ENCODE results near the gene SCLT1. TPM values are rescaled to one million over a fixed set of nuclear protein-coding genes. Genes with fewer than 3 reads are reported as not detected.

Gene SCLT1
- total and polyA plus RNA-seq, 2 of the 8 experiments (the other 6 are each of a cell fraction or from before 2014, with no cell fraction given): 4.8 to 13.1 TPM

- Histone ChIP-seq H2BK12ac (ENCODE audit: low read depth, low read length) (no peak overlapping the region), H2BK20ac (ENCODE audit: low read length) (no peak overlapping the region), H3K23me2 (ENCODE audit: low read depth, low read length) (no peaks in the 10 kb centered on the region), H4K5ac (ENCODE audit: insufficient read length, low read depth, low read length) (no peak overlapping the region), H4K8ac (ENCODE audit: extremely low read depth, insufficient read depth, low read length) (no peak overlapping the region), H4K20me1 (replicated peaks in 1 of 2; ENCODE audit: control insufficient read depth in 1 of 2, insufficient read depth in 2 of 2, low read length in 2 of 2) (peaks cover 54 to 59% of the 10 kb centered on the region in 2 experiments), H3K9ac (replicated peaks in 1 of 4; ENCODE audit: extremely low read depth in 1 of 4, low read depth in 3 of 4, low read length in 3 of 4) (no peak overlapping the region), H3K4me1 (replicated peaks in 1 of 4; ENCODE audit: control insufficient read depth in 3 of 4, insufficient read depth in 4 of 4, low read length in 3 of 4) (peaks cover 0 to 7% (median 0%) of the 10 kb centered on the region in 4 experiments; a peak in 4 of 7 replicates), H3K79me2 (ENCODE audit: control insufficient read depth in 1 of 2, insufficient read depth in 2 of 2, low read length in 2 of 2) (peaks cover 40 to 99% of the 10 kb centered on the region in 2 experiments), H3K14ac (ENCODE audit: insufficient read length) (no peak overlapping the region), H4K91ac (replicated peaks; ENCODE audit: insufficient read length, low read length) (no peak overlapping the region), H3K27me3 (replicated peaks in 1 of 4; ENCODE audit: control insufficient read depth in 3 of 4, extremely low read depth in 1 of 4, insufficient read depth in 3 of 4, low read length in 3 of 4) (no peaks in the 10 kb centered on the region), H2BK15ac (ENCODE audit: low read length) (no peak overlapping the region), H3K56ac (replicated peaks; ENCODE audit: insufficient read length, low read depth, low read length) (no peak overlapping the region), H3K9me3 (ENCODE audit: insufficient read depth in 2 of 2, low read depth in 1 of 2, low read length in 1 of 2) (no peaks in the 10 kb centered on the region), H3K79me1 (ENCODE audit: low read depth, low read length) (peaks cover 25% of the 10 kb centered on the region), H3K18ac (ENCODE audit: extremely low read depth, low read length) (no peak overlapping the region), H2BK120ac (replicated peaks; ENCODE audit: low read depth, low read length) (no peak overlapping the region), H3K4me3 (ENCODE audit: extremely low read depth in 1 of 4, insufficient read depth in 2 of 4, low read depth in 3 of 4, low read length in 4 of 4) (no peak overlapping the region), H3K4ac (replicated peaks; ENCODE audit: insufficient read length, low read depth, low read length) (no peak overlapping the region), H3K23ac (ENCODE audit: insufficient read length) (no peak overlapping the region), H3K36me3 (ENCODE audit: control insufficient read depth in 2 of 4, insufficient read depth in 4 of 4, low read length in 3 of 4) (peaks cover 66 to 95% (median 82%) of the 10 kb centered on the region in 4 experiments), H2AFZ (ENCODE audit: low read length) (no peak overlapping the region), H2AK5ac (ENCODE audit: low read depth, low read length) (no peak overlapping the region), H3K27ac (ENCODE audit: low read depth, low read length) (no peak overlapping the region), H2BK5ac (ENCODE audit: low read depth, low read length) (no peak overlapping the region), H3K4me2 (ENCODE audit: insufficient read depth in 1 of 2, low read depth in 2 of 2, low read length in 2 of 2) (no peak overlapping the region)
- DNase-seq (ENCODE audit: low read depth in 1 of 2, low spot score in 2 of 2) (no peak), FAIRE-seq (no peak)
- CTCF ChIA-PET (ENCODE audit: partially characterized antibody): interaction anchor here (0.8 to 2.8 kb wide), 4 partner anchors 9 to 18 kb away, joined by 3 to 15 read pairs (median 4); no protein-coding TSS in a partner anchor
- TF ChIP-seq SP1 (IDR thresholded peaks at IDR 0.05; ENCODE audit: low read depth, low read length): no peak
- TF ChIP-seq POLR2A (IDR thresholded peaks at IDR 0.05; ENCODE audit: control extremely low read depth in 1 of 2, low read depth in 2 of 2, low read length in 2 of 2): peak in 1 of 2 experiments; percentile 51; a peak in 1 of 3 replicates
- WGBS, 2 experiments (ENCODE audit: extremely low coverage in 1 of 2, insufficient coverage in 1 of 2, insufficient read length in 1 of 2, insufficient replicate concordance in 2 of 2, low coverage in 1 of 2, low lambda C conversion rate in 2 of 2, missing lambda C conversion rate in 1 of 2): 88% methylated on average over 4 of the region's 4 CpGs; no CpG with 5 or more reads in 1 of the 2 experiments
- POLR2A ChIA-PET (ENCODE audit: partially characterized antibody): interaction anchor here (1.0 to 21.1 kb wide), 4 partner anchors 13 to 32 kb away, joined by 3 to 204 read pairs (median 3); no protein-coding TSS in a partner anchor
Observed at GRCh38 chr4:128844931-128845330, 248.4 kb downstream of the SCLT1 start.

Measured in H1 (cell line).